Fibroblast of villous mesenchyme (primary cell): ENCODE results near the gene CD302. TPM values are rescaled to one million over a fixed set of nuclear protein-coding genes. Genes with fewer than 3 reads are reported as not detected.
"Not testable (repeated sequence)": the region's sequence is repeated elsewhere in the genome, so short reads cannot be mapped to it uniquely, and the experiment has no call there.

Source experiments
- DNase-seq: peaks from one replicate; pipeline ENCODE4 v3.0.0-alpha.2; 2010; ENCODE audit warnings: low read depth
- H3K4me3 ChIP-seq: 2 replicates; pipeline ENCODE4 v1.5.1; 2011; ENCODE audit warnings: low read depth, mild to moderate bottlenecking, low read length
- total RNA-seq: library from RNA; depleted of rRNA; stranded (reverse); fragments of >200 nt; gene quantifications from 2 replicates; pipeline ENCODE4 v1.2.3, GENCODE V29; 2012
- TF ChIP-seq, protein P1 (sequence below): IDR thresholded peaks from 2 replicates; pipeline ENCODE4 v1.5.1; 2012; ENCODE audit warnings: low read depth, mild to moderate bottlenecking, low read length; ENCODE audit not compliant: insufficient read depth

CD302 gene
- total RNA-seq, 1 donor: 13.4 TPM

DNA sequence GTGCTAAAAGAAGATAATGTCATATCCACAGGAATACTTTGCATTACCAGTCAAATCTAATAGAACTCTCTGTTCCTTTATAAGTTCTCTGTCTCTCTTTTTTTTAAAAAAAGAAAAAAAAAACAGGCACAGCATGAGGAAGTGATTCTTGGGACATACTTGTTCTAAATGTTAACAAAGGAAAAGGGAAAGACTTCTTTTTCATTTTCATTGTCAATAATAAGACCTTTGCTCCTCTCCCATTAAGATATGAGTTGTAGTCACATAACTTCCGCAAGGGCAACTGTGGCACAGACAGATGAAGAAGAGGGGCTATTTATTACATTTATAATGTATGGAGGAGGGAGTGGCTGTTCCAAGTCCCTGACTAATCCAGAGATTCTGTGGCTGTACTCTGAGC lies 4.7 kb downstream of the CD302 start:
- TF ChIP-seq, protein P1, sequence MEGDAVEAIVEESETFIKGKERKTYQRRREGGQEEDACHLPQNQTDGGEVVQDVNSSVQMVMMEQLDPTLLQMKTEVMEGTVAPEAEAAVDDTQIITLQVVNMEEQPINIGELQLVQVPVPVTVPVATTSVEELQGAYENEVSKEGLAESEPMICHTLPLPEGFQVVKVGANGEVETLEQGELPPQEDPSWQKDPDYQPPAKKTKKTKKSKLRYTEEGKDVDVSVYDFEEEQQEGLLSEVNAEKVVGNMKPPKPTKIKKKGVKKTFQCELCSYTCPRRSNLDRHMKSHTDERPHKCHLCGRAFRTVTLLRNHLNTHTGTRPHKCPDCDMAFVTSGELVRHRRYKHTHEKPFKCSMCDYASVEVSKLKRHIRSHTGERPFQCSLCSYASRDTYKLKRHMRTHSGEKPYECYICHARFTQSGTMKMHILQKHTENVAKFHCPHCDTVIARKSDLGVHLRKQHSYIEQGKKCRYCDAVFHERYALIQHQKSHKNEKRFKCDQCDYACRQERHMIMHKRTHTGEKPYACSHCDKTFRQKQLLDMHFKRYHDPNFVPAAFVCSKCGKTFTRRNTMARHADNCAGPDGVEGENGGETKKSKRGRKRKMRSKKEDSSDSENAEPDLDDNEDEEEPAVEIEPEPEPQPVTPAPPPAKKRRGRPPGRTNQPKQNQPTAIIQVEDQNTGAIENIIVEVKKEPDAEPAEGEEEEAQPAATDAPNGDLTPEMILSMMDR: no peak
- H3K4me3 ChIP-seq: no peak overlapping the region
- no peak for DNase-seq

DNA sequence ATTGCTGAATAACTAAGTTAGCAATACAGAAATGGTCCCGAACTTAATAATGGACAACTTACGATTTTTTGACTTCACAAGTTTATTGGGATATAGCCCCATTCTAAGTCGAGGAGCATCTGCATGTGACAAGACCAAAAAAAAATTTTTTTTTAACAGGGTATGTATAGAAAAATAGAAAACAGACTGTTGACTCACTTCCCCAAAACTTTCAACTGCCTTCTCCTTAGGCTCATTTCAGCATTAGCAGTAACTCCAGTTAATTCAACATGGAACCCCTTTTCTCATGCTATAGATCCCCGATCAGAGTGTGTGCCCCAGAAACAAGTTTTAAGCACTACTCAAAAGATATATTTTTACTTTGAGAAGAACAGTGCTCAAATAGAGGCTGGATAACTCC lies 5.4 kb downstream of the CD302 start:
- no peak overlapping the region for H3K4me3 ChIP-seq
- TF ChIP-seq, protein P1: no peak
- DNase-seq: no peak

DNA sequence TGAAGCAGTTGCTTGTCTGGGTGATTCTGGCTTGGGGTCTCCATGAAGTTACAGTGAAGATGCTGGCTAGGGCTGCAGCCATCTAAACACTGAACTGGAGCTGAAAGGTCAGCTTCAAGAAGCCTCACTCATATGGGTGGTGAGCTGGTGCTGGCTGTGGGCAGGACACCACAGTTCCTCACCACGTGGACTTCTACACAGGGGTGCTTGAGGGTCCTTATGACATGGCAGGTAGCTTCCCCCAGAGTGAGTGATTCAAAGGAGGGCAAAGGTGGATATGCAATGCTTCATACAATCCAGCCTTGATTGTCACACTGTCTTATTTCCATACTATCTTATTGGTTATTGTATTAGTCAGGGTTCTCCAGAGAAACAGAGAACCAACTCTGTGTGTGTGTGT lies 6.0 kb downstream of the CD302 start:
- TF ChIP-seq, protein P1: no peak
- DNase-seq: no peak
- H3K4me3 ChIP-seq: no peak overlapping the region

DNA sequence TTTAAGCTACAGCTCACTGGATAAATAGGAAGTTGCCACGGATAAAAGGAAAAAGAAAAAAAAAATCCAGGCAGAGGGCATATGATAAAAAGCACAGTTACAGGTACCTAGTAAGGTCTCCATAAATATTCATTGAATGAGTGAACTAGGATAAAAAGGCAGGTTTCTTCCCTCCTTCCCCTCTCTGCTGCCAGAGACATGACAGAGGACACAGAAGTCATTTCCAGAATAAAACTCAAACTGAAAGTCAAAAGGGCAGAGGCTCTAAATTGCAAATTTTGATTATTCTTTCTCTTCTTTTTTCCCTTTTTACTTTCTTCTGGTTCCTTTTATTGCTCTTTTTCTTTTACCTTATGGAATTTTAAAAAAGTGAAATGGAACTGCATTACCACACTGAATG lies 7.7 kb downstream of the CD302 start:
- no peak overlapping the region for H3K4me3 ChIP-seq
- DNase-seq: no peak
- TF ChIP-seq, protein P1: no peak

DNA sequence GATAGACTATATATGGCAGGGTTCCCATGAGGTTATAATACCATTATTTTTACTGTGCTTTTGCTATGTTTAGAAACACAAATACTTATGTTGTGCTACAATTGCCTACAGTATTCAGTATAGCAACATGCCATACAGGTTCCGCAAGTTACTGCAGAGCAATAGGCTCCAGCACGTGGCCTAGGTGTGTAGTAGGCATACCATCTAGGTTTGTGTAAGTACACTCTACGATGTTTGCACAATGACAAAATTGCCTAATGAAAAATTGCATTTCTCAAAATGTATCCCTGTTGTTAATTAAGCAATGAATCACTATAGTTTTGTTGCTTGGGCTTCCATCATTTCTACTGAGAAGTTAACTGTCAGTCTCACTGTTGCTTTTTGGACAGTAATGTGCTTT lies 9.8 kb downstream of the CD302 start:
- TF ChIP-seq, protein P1: no peak
- no peak overlapping the region for H3K4me3 ChIP-seq
- DNase-seq: no peak

DNA sequence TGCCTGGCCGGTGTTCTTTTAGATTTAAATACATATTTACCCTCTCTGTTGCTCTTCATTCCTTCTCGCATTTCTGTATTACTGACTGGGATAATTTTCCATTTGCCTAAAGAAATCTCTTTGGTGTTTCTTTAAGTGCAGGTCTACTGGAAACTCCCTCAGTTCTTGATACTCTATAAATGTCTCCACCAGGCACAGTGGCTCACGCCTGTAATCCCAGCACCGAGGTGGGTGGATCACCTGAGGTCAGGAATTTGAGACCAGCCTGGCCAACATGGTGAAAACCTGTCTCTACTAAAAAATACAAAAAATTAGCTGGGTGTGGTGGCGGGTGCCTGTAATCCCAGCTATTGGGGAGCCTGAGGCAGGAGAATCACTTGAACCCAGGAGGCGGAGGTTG lies 10.4 kb downstream of the CD302 start:
- DNase-seq, H3K4me3 ChIP-seq: not testable (repeated sequence)

DNA sequence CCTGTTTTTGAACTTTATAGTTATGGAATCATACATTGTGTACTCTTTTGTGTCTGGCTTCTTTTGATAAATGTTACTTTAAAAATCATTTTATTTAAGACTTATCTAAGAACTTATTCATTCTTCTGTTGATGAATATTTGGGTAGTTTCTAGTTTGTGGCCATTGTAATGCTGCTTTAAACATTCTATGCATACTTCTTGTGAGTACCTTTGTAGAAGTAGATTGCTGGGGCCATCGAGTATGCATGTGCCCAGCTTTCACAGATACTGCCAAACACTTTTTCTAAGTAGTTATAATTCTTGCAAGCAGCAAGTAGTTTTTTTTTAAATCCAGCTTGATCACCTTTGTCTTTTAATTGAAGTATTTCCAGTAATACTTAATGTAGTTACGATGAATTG lies 11.1 kb downstream of the CD302 start:
- no peak overlapping the region for H3K4me3 ChIP-seq
- TF ChIP-seq, protein P1: no peak
- no peak for DNase-seq
